Measurements from ENCODE around the gene SBNO1.
"Not testable (repeated sequence)": the region's sequence is repeated elsewhere in the genome, so short reads cannot be mapped to it uniquely, and the experiment has no call there.

The SBNO1 gene

GRCh38 chr12:123250471-123251383 lies 113.9 kb downstream of the SBNO1 start:
- no peak for DNase-seq (ENCODE audit: low read depth in 2 of 3, low spot score in 1 of 3)

- not testable (repeated sequence) for DNase-seq (ENCODE audit: low read depth in 2 of 3, low spot score in 1 of 3)
These were observed 115.5 kb downstream of the SBNO1 start for GRCh38 chr12:123248996-123249741.

- not testable (repeated sequence) for DNase-seq (ENCODE audit: low read depth in 2 of 3, low spot score in 1 of 3)
These were observed 116.5 kb downstream of the SBNO1 start for GRCh38 chr12:123248129-123248528.

DNA sequence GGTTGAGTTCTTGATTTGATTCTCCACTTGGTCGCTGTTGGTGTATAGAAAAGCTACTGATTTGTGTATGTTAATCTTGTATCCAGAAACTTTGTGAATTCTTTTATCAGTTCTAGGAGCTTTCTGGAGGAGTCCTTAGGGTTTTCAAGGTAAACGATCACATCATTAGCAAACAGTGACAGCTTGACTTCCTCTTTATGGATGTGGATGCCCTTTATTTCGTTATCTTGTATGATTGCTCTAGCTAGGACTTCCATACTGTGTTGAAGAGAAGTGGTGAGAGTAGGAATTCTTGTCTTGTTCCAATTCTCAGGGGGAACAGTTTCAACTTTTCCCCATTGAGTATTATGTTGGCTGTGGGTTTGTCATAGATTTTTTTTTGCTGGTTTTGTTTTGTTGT lies 119.0 kb downstream of the SBNO1 start:
- DNase-seq (ENCODE audit: low read depth in 2 of 3, low spot score in 1 of 3): no peak

- DNase-seq (ENCODE audit: low read depth in 2 of 3, low spot score in 1 of 3): no peak
These were observed 120.9 kb downstream of the SBNO1 start for GRCh38 chr12:123243671-123244262.

DNA sequence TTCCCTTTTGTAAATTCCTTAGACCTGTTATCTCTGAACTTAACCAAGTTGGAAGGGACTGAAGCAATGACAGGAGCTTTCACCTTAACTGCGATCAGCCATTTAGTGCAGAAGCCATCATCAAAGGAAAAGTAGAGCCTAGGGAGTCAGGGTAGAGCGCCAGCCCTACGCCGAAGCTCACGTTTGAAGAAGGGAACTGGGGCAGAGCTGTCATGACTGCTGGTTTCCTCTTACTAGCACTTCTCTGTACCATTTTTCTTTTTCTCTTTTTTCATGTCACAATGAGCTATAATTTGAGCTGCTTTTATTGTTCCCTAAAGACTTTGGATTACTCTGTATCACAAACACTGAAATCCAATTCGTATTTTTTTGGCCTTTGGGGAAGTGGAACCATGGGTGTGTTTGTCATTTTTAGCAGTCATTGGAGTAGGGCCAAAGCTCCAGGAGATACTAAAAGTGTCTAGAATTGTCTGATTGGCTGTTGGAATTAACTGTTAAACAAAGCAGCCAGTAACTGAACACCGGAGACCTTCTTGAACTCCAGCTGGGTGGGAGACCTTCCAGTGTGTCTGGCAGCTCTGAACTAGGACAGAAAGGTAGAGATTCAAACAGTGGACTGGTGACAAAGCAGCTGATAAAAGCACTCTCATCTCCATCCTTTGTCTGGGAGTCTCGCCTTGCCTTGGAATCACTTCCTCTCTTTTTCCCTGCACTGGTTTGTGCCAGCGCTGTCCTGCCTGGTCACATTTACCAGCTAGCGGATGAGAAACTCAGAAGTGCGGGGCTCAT lies 122.3 kb downstream of the SBNO1 start:
- no peak for DNase-seq (ENCODE audit: low read depth in 2 of 3, low spot score in 1 of 3)

Data from stimulated activated CD4-positive, alpha-beta T cell treated with anti-CD3 and anti-CD28 coated beads, Interleukin-12 subunit alpha, Interleukin-12 subunit beta, amount 100 ng/mL, for 48 hours (primary cell).